Measurements from ENCODE around the gene BLTP2.

- TF ChIP-seq POLR2A (IDR thresholded peaks at IDR 0.05): no peak
- TF ChIP-seq, protein P1, sequence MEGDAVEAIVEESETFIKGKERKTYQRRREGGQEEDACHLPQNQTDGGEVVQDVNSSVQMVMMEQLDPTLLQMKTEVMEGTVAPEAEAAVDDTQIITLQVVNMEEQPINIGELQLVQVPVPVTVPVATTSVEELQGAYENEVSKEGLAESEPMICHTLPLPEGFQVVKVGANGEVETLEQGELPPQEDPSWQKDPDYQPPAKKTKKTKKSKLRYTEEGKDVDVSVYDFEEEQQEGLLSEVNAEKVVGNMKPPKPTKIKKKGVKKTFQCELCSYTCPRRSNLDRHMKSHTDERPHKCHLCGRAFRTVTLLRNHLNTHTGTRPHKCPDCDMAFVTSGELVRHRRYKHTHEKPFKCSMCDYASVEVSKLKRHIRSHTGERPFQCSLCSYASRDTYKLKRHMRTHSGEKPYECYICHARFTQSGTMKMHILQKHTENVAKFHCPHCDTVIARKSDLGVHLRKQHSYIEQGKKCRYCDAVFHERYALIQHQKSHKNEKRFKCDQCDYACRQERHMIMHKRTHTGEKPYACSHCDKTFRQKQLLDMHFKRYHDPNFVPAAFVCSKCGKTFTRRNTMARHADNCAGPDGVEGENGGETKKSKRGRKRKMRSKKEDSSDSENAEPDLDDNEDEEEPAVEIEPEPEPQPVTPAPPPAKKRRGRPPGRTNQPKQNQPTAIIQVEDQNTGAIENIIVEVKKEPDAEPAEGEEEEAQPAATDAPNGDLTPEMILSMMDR (IDR thresholded peaks at IDR 0.05 in 4 of 5, conservative IDR thresholded peaks at IDR 0.05 in 1 of 5): no peak
Measured at GRCh38 chr17:28618464-28618863, 26.5 kb downstream of the BLTP2 start.

Measured in gastrocnemius medialis (tissue), 4 donors.